ENCODE measurements around the gene CRYBG2.

DNA sequence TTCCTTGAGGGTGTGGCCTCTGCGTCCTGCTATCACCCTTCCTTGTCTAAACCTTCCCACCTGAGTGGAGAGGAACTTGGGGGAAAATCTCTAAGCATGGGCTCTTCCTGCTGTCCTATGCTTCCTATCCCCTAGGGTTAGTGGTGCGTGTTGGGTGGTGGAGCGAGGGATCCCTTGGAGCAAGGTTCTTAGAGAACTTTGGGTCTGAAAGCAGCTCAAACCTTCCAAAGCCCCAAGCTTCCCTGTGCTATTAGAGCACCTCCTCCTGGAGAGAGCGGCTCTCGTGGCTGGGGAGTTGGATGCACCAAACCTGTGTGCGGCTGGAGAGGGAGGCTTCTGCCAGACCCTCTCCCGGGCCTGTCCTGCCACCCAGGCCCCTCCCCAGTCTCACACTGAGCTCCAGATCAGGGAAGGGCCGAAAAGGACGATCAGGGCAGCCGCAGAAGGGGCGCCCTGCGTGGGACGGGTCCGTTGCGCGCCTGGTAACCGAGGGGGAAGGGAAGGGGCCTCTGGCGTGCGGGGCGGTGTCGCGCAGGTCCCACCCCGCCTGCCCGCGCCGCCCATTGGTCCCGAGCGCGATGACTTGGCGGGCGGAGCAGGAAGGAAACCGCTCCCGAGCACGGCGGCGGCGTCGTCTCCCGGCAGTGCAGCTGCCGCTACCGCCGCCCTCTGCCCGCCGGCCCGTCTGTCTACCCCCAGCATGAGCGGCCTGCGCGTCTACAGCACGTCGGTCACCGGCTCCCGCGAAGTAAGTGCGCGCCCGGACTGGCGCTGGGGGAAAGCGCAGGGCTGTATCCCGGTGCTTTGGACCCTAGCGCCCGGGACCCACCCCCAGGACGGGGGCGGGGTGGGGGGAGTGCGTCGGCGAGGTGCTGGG, 74.2 kb downstream of the CRYBG2 start, which contains the start of gene SH3BGRL3:
- TF ChIP-seq, protein P1, sequence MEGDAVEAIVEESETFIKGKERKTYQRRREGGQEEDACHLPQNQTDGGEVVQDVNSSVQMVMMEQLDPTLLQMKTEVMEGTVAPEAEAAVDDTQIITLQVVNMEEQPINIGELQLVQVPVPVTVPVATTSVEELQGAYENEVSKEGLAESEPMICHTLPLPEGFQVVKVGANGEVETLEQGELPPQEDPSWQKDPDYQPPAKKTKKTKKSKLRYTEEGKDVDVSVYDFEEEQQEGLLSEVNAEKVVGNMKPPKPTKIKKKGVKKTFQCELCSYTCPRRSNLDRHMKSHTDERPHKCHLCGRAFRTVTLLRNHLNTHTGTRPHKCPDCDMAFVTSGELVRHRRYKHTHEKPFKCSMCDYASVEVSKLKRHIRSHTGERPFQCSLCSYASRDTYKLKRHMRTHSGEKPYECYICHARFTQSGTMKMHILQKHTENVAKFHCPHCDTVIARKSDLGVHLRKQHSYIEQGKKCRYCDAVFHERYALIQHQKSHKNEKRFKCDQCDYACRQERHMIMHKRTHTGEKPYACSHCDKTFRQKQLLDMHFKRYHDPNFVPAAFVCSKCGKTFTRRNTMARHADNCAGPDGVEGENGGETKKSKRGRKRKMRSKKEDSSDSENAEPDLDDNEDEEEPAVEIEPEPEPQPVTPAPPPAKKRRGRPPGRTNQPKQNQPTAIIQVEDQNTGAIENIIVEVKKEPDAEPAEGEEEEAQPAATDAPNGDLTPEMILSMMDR (IDR thresholded peaks at IDR 0.05): peak; percentile 12 to 62 (median 28)
- TF ChIP-seq EP300 (IDR thresholded peaks at IDR 0.05): peak in 1 of 2 donors; percentile 90

Data from tibial nerve (tissue), 4 donors.